ENCODE measurements around the gene PRR11. TPM values are rescaled to one million over a fixed set of nuclear protein-coding genes. Genes with fewer than 3 reads are reported as not detected.

Gene PRR11
- total RNA-seq, 2 donors from 2014 or later: 52.5 to 58.5 TPM

GRCh38 chr17:59161477-59161876 is 5.9 kb downstream of the PRR11 start:
- 86 to 99% methylated on average over 2 of the region's 2 CpGs for WGBS, 2 experiments (ENCODE audit: insufficient coverage in 1 of 2, insufficient read length in 1 of 2)
- Histone ChIP-seq H3K9ac (ENCODE audit: extremely low read depth, low read length, poor library complexity, severe bottlenecking) (no peak overlapping the region), H3K27me3 (ENCODE audit: control insufficient read depth, insufficient read depth, low read length, poor library complexity, severe bottlenecking) (no peaks in the 10 kb centered on the region), H3K27ac (ENCODE audit: low read depth, low read length) (no peak overlapping the region), H3K4me1 (ENCODE audit: control insufficient read depth, insufficient read depth, low read length) (no peaks in the 10 kb centered on the region), H3K4me3 (ENCODE audit: low read length) (no peak overlapping the region), H3K9me3 (ENCODE audit: control insufficient read depth, low read length) (no peaks in the 10 kb centered on the region), H3K36me3 (ENCODE audit: control insufficient read depth, insufficient read depth, low read length) (peaks cover 6% of the 10 kb centered on the region)
- Mint-ChIP-seq H3K36me3 (ENCODE audit: low read depth) (peaks cover 3% of the 10 kb centered on the region), H3K4me3 (no peak overlapping the region), H3K27ac (no peak overlapping the region), H3K4me1 (peaks cover 9% of the 10 kb centered on the region), H3K9me3 (no peaks in the 10 kb centered on the region), H3K27me3 (ENCODE audit: insufficient read depth) (no peaks in the 10 kb centered on the region)
- DNase-seq: peak; percentile 22
- no peak for TF ChIP-seq CTCF (conservative IDR thresholded peaks at IDR 0.05)

GRCh38 chr17:59165933-59166342 is 10.4 kb downstream of the PRR11 start:
- H3K9ac ChIP-seq (ENCODE audit: extremely low read depth, low read length, poor library complexity, severe bottlenecking): no peak overlapping the region
- H3K4me3 ChIP-seq (ENCODE audit: low read length): no peak overlapping the region
- no peaks in the 10 kb centered on the region for H3K27me3 ChIP-seq (ENCODE audit: control insufficient read depth, insufficient read depth, low read length, poor library complexity, severe bottlenecking)
- peak; percentile 86 for DNase-seq
- no peaks in the 10 kb centered on the region for H3K9me3 ChIP-seq (ENCODE audit: control insufficient read depth, low read length)
- no peak overlapping the region for H3K4me3 Mint-ChIP-seq
- peaks cover 15% of the 10 kb centered on the region for H3K36me3 Mint-ChIP-seq (ENCODE audit: low read depth)
- H3K9me3 Mint-ChIP-seq: no peaks in the 10 kb centered on the region
- H3K36me3 ChIP-seq (ENCODE audit: control insufficient read depth, insufficient read depth, low read length): peaks cover 13% of the 10 kb centered on the region
- peak overlapping the region; percentile 48 for H3K27ac Mint-ChIP-seq
- WGBS, 2 experiments (ENCODE audit: insufficient coverage in 1 of 2, insufficient read length in 1 of 2): 67 to 71% methylated on average over 2 of the region's 2 CpGs
- peaks cover 7% of the 10 kb centered on the region for H3K4me1 Mint-ChIP-seq
- no peaks in the 10 kb centered on the region for H3K27me3 Mint-ChIP-seq (ENCODE audit: insufficient read depth)
- TF ChIP-seq CTCF (conservative IDR thresholded peaks at IDR 0.05): peak; percentile 75
- H3K4me1 ChIP-seq (ENCODE audit: control insufficient read depth, insufficient read depth, low read length): no peaks in the 10 kb centered on the region
- peak overlapping the region; percentile 96 for H3K27ac ChIP-seq (ENCODE audit: low read depth, low read length)

GRCh38 chr17:59167571-59168001 is 12.0 kb downstream of the PRR11 start:
- Mint-ChIP-seq H3K36me3 (ENCODE audit: low read depth) (peaks cover 19% of the 10 kb centered on the region), H3K9me3 (no peaks in the 10 kb centered on the region), H3K27ac (no peak overlapping the region), H3K4me1 (peaks cover 3% of the 10 kb centered on the region), H3K4me3 (no peak overlapping the region), H3K27me3 (ENCODE audit: insufficient read depth) (no peaks in the 10 kb centered on the region)
- Histone ChIP-seq H3K9ac (ENCODE audit: extremely low read depth, low read length, poor library complexity, severe bottlenecking) (no peak overlapping the region), H3K36me3 (ENCODE audit: control insufficient read depth, insufficient read depth, low read length) (peaks cover 22% of the 10 kb centered on the region), H3K27me3 (ENCODE audit: control insufficient read depth, insufficient read depth, low read length, poor library complexity, severe bottlenecking) (no peaks in the 10 kb centered on the region), H3K4me3 (ENCODE audit: low read length) (no peak overlapping the region), H3K27ac (ENCODE audit: low read depth, low read length) (no peak overlapping the region), H3K9me3 (ENCODE audit: control insufficient read depth, low read length) (peaks cover 4% of the 10 kb centered on the region), H3K4me1 (ENCODE audit: control insufficient read depth, insufficient read depth, low read length) (no peaks in the 10 kb centered on the region)
- no peak for TF ChIP-seq CTCF (conservative IDR thresholded peaks at IDR 0.05)
- WGBS, 2 experiments (ENCODE audit: insufficient coverage in 1 of 2, insufficient read length in 1 of 2): 90 to 100% methylated on average over 1 to 2 of the region's 2 CpGs
- peak; percentile 20 for DNase-seq
